CD4-positive, alpha-beta memory T cell (primary cell): ENCODE results near the gene PRSS38. TPM values are rescaled to one million over a fixed set of nuclear protein-coding genes. Genes with fewer than 3 reads are reported as not detected.
A peak's percentile ranks its signal among the peaks of the same experiment; 100 is the strongest.
"Not testable (repeated sequence)": the region's sequence is repeated elsewhere in the genome, so short reads cannot be mapped to it uniquely, and the experiment has no call there.

Source experiments
- CTCF ChIA-PET: fragments of 350-600 bp; sonication (Branson Sonifier 250); formaldehyde crosslinking; loops from one replicate; lab custom pipeline; 2021; ENCODE audit warnings: inconsistent platforms; ENCODE audit not compliant: partially characterized antibody; lab: Charles Lee
- POLR2A ChIA-PET: fragments of 350-600 bp; sonication (Branson Sonifier 250); formaldehyde crosslinking; loops from one replicate; lab custom pipeline; 2021; ENCODE audit not compliant: partially characterized antibody; lab: Charles Lee
- DNase-seq, 5 donors: peaks; one replicate each; pipeline versions ENCODE4 v3.0.0 to v3.0.0-alpha.2; 2020 to 2022; ENCODE audit warnings: mixed read lengths in 1 of 5
- H3K27ac ChIP-seq: one replicate; pipeline ENCODE4 v1.7.0; 2013; ENCODE audit warnings: low read depth, low read length
- H3K27me3 ChIP-seq: 2 replicates; pipeline ENCODE4 v1.7.0; 2013; ENCODE audit warnings: mild to moderate bottlenecking, low read length, moderate library complexity; ENCODE audit not compliant: insufficient read depth
- H3K36me3 ChIP-seq: 2 replicates; pipeline ENCODE4 v1.7.0; 2013; ENCODE audit warnings: mild to moderate bottlenecking, low read length, moderate library complexity; ENCODE audit not compliant: insufficient read depth
- H3K4me1 ChIP-seq: 2 replicates; pipeline ENCODE4 v1.7.0; 2013; ENCODE audit warnings: mild to moderate bottlenecking, low read length, moderate library complexity; ENCODE audit not compliant: insufficient read depth
- H3K4me3 ChIP-seq, 2 donors: one replicate each; pipeline ENCODE4 v1.7.0; 2013; ENCODE audit warnings: low read length in 2 of 2, mild to moderate bottlenecking in 1 of 2
- H3K9me3 ChIP-seq, 2 donors: one replicate each; pipeline ENCODE4 v1.7.0; 2013; ENCODE audit warnings: low read length in 2 of 2, control low read depth in 1 of 2; ENCODE audit not compliant: control insufficient read depth in 1 of 2
- H3K27ac Mint-ChIP-seq, 7 donors: one replicate each; pipeline ENCODE4 v1.8.0; 2020 to 2021; ENCODE audit warnings: mixed read lengths in 7 of 7, mild to moderate bottlenecking in 6 of 7, inconsistent platforms in 3 of 7, moderate library complexity in 3 of 7
- H3K27me3 Mint-ChIP-seq, 2 donors: one replicate each; pipeline ENCODE4 v1.8.0; 2020 to 2021; ENCODE audit warnings: mixed read lengths in 2 of 2
- H3K36me3 Mint-ChIP-seq, 2 donors: one replicate each; pipeline ENCODE4 v1.8.0; 2020 to 2021; ENCODE audit warnings: mixed read lengths in 2 of 2, inconsistent platforms in 1 of 2, mild to moderate bottlenecking in 1 of 2
- H3K4me1 Mint-ChIP-seq, 4 donors: one replicate each; pipeline ENCODE4 v1.8.0; 2020 to 2021; ENCODE audit warnings: mixed read lengths in 4 of 4, mild to moderate bottlenecking in 1 of 4
- H3K4me3 Mint-ChIP-seq, 8 donors: one replicate each; pipeline ENCODE4 v1.8.0; 2020 to 2021; ENCODE audit warnings: mixed read lengths in 8 of 8, mild to moderate bottlenecking in 7 of 8, moderate library complexity in 6 of 8, inconsistent platforms in 3 of 8
- H3K9me3 Mint-ChIP-seq, 8 donors: one replicate each; pipeline ENCODE4 v1.8.0; 2020 to 2021; ENCODE audit warnings: mixed read lengths in 8 of 8, mild to moderate bottlenecking in 5 of 8, inconsistent platforms in 3 of 8, moderate library complexity in 1 of 8
- intact Hi-C: fragments of 100-400 bp; cut with micrococcal nuclease; formaldehyde crosslinking; loops from one replicate; pipeline ENCODE4 v1.15.1; 2023
- polyA plus RNA-seq, 2 donors: library from polyadenylated mRNA; unstranded; fragments of 300-500 nt; fragmentation: Illumina TruSeq; gene quantifications; one replicate each; pipeline ENCODE4 v1.2.3, GENCODE V29; 2021
- total RNA-seq, 2 experiments: library from RNA; stranded (reverse); gene quantifications; one replicate each; pipeline ENCODE4 v1.2.3, GENCODE V29; 2021

PRSS38 gene
- total and polyA plus RNA-seq, 4 experiments from 2014 or later = not detected

DNA sequence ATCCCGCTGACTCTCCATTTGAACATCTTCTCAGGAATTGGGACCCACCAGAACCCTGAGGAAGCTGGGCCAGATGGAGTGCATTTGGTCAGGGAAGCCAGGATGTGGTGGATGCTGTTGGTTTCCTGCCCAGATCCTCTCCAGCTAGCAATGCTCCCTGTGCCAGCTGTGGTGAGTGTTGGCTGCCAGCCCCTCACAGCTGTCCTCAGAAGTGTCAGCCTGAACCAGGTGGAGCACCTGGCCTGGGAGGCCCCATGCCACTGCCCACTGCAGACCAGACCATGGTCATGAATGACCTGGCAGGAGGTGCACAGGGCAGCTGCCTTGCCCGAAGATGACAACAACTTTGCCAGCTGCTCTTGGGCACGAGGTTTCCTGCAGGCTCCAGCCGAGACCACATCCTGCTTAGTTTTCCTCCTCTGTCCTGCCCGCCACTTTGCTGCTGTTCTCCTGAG lies 54.4 kb downstream of the PRSS38 start:
- Mint-ChIP-seq H3K36me3 (peaks cover under 1 to 2% of the 10 kb centered on the region in 2 donors), H3K9me3 (peaks cover 0 to 19% (median 5%) of the 10 kb centered on the region in 8 donors), H3K4me1 (peaks cover 35 to 70% (median 41%) of the 10 kb centered on the region in 4 donors), H3K27ac (peak overlapping the region; percentile 34 to 95 (median 85)), H3K27me3 (peaks cover 0 to 2% of the 10 kb centered on the region in 2 donors), H3K4me3 (peak overlapping the region; percentile 63 to 91 (median 81))
- Histone ChIP-seq H3K36me3 (no peaks in the 10 kb centered on the region), H3K27me3 (no peaks in the 10 kb centered on the region), H3K9me3 (no peaks in the 10 kb centered on the region), H3K4me3 (peak overlapping the region in 1 of 2 donors; percentile 27), H3K4me1 (peaks cover 36% of the 10 kb centered on the region), H3K27ac (no peak overlapping the region)
- ChIA-PET POLR2A (interaction anchor here (0.9 to 5.0 kb wide), 7 partner anchors 10 to 106 kb away, joined by 3 to 49 read pairs (median 7); no protein-coding TSS in a partner anchor), CTCF (interaction anchor here (1.0 to 1.5 kb wide), 6 partner anchors 13 to 107 kb away, joined by 3 to 7 read pairs (median 4); no protein-coding TSS in a partner anchor)
- intact Hi-C loops = no loop called here
- peak in 3 of 5 donors; percentile 22 to 31 (median 24) for DNase-seq

GRCh38 chr1:227870366-227870765 lies 54.9 kb downstream of the PRSS38 start:
- peaks cover 0 to 3% of the 10 kb centered on the region in 2 donors for H3K27me3 Mint-ChIP-seq
- intact Hi-C loops = no loop called here
- Histone ChIP-seq H3K9me3 (no peaks in the 10 kb centered on the region), H3K27ac (no peak overlapping the region), H3K27me3 (no peaks in the 10 kb centered on the region), H3K36me3 (no peaks in the 10 kb centered on the region), H3K4me3 (no peak overlapping the region), H3K4me1 (peaks cover 36% of the 10 kb centered on the region)
- H3K4me1 Mint-ChIP-seq = peaks cover 35 to 70% (median 41%) of the 10 kb centered on the region in 4 donors
- peak overlapping the region; percentile 34 to 95 (median 85) for H3K27ac Mint-ChIP-seq
- peaks cover 0 to 2% of the 10 kb centered on the region in 2 donors for H3K36me3 Mint-ChIP-seq
- ChIA-PET POLR2A (interaction anchor here (0.9 to 5.0 kb wide), 7 partner anchors 9 to 107 kb away, joined by 3 to 49 read pairs (median 7); no protein-coding TSS in a partner anchor), CTCF (interaction anchor here (1.0 to 1.5 kb wide), 5 partner anchors 75 to 107 kb away, joined by 3 to 7 read pairs (median 4); no protein-coding TSS in a partner anchor)
- H3K4me3 Mint-ChIP-seq = peak overlapping the region; percentile 63 to 91 (median 81)
- no peak for DNase-seq
- H3K9me3 Mint-ChIP-seq = peaks cover 0 to 17% (median 3%) of the 10 kb centered on the region in 8 donors

GRCh38 chr1:227871892-227872291 lies 56.4 kb downstream of the PRSS38 start:
- DNase-seq, H3K27me3 Mint-ChIP-seq, H3K27ac ChIP-seq, H3K9me3 ChIP-seq, H3K4me3 ChIP-seq, H3K36me3 ChIP-seq, intact Hi-C loops, H3K27me3 ChIP-seq, H3K36me3 Mint-ChIP-seq: not testable (repeated sequence)
- ChIA-PET POLR2A (interaction anchor here (0.8 to 5.0 kb wide), 2 partner anchors 14 to 105 kb away, joined by 3 to 49 read pairs; no protein-coding TSS in a partner anchor), CTCF (interaction anchor here (1.0 to 1.9 kb wide), 3 partner anchors 14 to 82 kb away, joined by 4 to 7 read pairs (median 6); no protein-coding TSS in a partner anchor)
- peaks cover 0 to 17% (median 3%) of the 10 kb centered on the region in 8 donors for H3K9me3 Mint-ChIP-seq
- peak overlapping the region in 3 of 7 donors; percentile 37 to 71 (median 70) for H3K27ac Mint-ChIP-seq
- H3K4me3 Mint-ChIP-seq = peak overlapping the region in 6 of 8 donors; percentile 29 to 77 (median 50)
- H3K4me1 ChIP-seq = peaks cover 36% of the 10 kb centered on the region
- H3K4me1 Mint-ChIP-seq = peaks cover 35 to 64% (median 41%) of the 10 kb centered on the region in 4 donors

DNA sequence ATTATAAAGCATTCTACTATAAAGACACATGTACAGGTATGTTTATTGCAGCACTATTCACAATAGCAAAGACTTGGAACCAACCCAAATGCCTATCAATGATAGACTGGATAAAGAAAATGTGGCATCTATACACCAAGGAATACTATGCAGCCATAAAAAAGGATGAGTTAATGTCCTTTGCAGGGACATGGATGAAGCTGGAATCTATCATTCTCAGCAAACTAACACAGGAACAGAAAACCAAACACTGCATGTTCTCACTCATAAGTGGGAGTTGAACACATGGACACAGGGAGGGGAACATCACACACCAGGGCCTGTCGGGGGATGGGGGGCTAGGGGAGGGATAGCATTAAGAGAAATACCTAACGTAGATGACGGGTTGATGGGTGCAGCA lies 62.3 kb downstream of the PRSS38 start:
- H3K36me3 Mint-ChIP-seq, H3K27me3 ChIP-seq, POLR2A ChIA-PET, H3K27ac ChIP-seq, H3K9me3 ChIP-seq, H3K27me3 Mint-ChIP-seq, H3K4me1 ChIP-seq, H3K4me3 Mint-ChIP-seq, H3K27ac Mint-ChIP-seq, CTCF ChIA-PET, intact Hi-C loops, DNase-seq, H3K36me3 ChIP-seq, H3K4me3 ChIP-seq: not testable (repeated sequence)
- peaks cover 10 to 34% (median 11%) of the 10 kb centered on the region in 4 donors for H3K4me1 Mint-ChIP-seq
- H3K9me3 Mint-ChIP-seq = peaks cover 0 to 13% (median 3%) of the 10 kb centered on the region in 8 donors

GRCh38 chr1:227880342-227880924 lies 65.0 kb downstream of the PRSS38 start:
- no peaks in the 10 kb centered on the region for H3K27me3 Mint-ChIP-seq
- no peaks in the 10 kb centered on the region for H3K36me3 ChIP-seq
- no peak overlapping the region for H3K4me3 Mint-ChIP-seq
- intact Hi-C loops = no loop called here
- CTCF ChIA-PET = interaction anchor here (1.1 kb wide), 1 partner anchor 31 kb away, joined by 3 read pairs; no protein-coding TSS in a partner anchor
- H3K36me3 Mint-ChIP-seq = no peaks in the 10 kb centered on the region
- H3K27ac ChIP-seq = no peak overlapping the region
- peaks cover 0 to 4% (median 0%) of the 10 kb centered on the region in 8 donors for H3K9me3 Mint-ChIP-seq
- no peaks in the 10 kb centered on the region for H3K27me3 ChIP-seq
- no peak overlapping the region for H3K4me3 ChIP-seq
- DNase-seq = no peak
- H3K27ac Mint-ChIP-seq = peak overlapping the region in 3 of 7 donors; percentile 1 to 39 (median 32)
- H3K4me1 ChIP-seq = peaks cover 21% of the 10 kb centered on the region
- H3K4me1 Mint-ChIP-seq = peaks cover 10 to 37% (median 19%) of the 10 kb centered on the region in 4 donors
- H3K9me3 ChIP-seq = no peaks in the 10 kb centered on the region
- POLR2A ChIA-PET = interaction anchor here (1.5 kb wide), 1 partner anchor 10 kb away, joined by 4 read pairs; no protein-coding TSS in a partner anchor

DNA sequence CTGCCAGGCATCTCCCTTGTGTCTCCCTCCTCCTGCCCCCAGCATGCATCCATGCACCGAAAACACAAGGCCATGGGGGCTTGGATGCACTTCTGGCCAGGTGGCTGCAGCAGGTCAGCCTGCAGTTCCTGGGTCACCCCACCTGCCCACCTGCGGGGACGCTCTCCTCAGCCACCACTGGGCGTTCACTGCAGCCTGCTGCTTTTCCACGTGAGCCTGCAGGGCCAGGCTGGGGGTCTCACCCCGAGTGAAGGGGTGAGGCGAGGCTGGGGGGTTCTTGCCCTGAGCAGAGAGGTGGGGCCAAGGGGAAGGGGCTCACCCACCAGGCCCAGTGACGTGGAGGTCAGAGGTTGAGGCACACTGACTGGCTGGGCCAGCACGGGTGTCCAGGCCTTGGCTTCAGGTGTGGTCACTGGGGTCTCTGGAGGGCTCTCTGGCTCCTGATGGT lies 67.6 kb downstream of the PRSS38 start:
- H3K4me1 ChIP-seq = peaks cover 48% of the 10 kb centered on the region
- no peak for DNase-seq
- intact Hi-C loops = no loop called here

More for the DNA sequence above, 67.6 kb downstream of the PRSS38 start:
- no peaks in the 10 kb centered on the region for H3K36me3 Mint-ChIP-seq
- Histone ChIP-seq H3K36me3 (no peaks in the 10 kb centered on the region), H3K9me3 (no peaks in the 10 kb centered on the region), H3K4me3 (no peak overlapping the region), H3K27ac (no peak overlapping the region), H3K27me3 (no peaks in the 10 kb centered on the region)
- H3K9me3 Mint-ChIP-seq = peaks cover 0 to 2% (median 0%) of the 10 kb centered on the region in 8 donors
- ChIA-PET CTCF (interaction anchor here (0.8 kb wide), 1 partner anchor 14 kb away, joined by 3 read pairs; no protein-coding TSS in a partner anchor), POLR2A (interaction anchor here (5.6 kb wide), 1 partner anchor 11 kb away, joined by 49 read pairs; no protein-coding TSS in a partner anchor)
- H3K27me3 Mint-ChIP-seq = no peaks in the 10 kb centered on the region
- peak overlapping the region in 5 of 7 donors; percentile 55 to 93 (median 86) for H3K27ac Mint-ChIP-seq
- no peak overlapping the region for H3K4me3 Mint-ChIP-seq
- peaks cover 18 to 53% (median 32%) of the 10 kb centered on the region in 4 donors for H3K4me1 Mint-ChIP-seq
